Renal pelvis (tissue), 4 donors: ENCODE data around the gene TMEM184B. TPM values are rescaled to one million over a fixed set of nuclear protein-coding genes. Genes with fewer than 3 reads are reported as not detected.
"Not testable (repeated sequence)": the region's sequence is repeated elsewhere in the genome, so short reads cannot be mapped to it uniquely, and the experiment has no call there.

Source experiments
- DNase-seq: peaks from one replicate; pipeline ENCODE4 v3.0.0-alpha.2; 2013
- polyA plus RNA-seq, 3 donors: library from polyadenylated mRNA; unstranded; fragments of 120-200 nt; gene quantifications; one replicate each; pipeline ENCODE4 v1.2.1, GENCODE V29; 2013; ENCODE audit not compliant: insufficient read length in 3 of 3

The TMEM184B gene
- polyA plus RNA-seq, 3 donors = 43.5 to 52.0 (median 45.4) TPM

DNA sequence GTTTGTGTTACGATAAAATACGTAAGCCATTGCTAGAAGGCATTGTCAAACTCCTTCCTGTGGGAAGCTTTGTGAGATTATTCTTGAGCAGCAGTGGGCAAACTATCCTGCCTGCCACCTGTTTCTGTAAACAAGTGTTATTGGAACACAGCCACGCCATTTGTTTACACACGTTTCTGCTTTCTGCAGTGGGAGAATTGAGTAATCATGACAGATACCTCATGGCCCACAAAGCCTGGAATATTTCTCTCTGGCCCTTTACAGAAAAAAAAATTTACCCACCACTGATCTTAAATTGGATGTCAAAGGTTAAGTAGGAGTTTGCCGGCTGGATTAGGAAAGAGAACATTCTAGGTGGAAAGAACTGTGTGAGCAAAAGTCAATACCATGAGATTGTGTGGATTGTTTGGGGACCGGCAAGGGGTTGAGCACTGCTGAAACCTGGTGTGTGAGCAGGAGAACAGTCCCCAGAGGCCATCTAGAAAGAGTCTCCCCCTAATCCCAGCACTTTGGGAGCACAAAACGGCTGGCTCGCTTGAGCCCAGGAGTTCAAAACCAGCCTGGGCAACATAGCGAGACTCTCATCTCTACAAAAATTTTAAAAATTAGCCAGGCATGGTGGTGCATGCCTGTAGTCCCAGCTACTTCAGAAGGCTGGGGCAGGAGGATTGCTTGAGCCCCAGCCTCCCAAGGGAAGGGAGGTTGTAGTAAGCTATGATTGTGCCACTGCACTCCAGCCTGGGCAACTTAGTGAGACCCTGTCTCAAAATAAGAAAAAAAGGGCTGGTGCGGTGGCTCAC is 85.2 kb downstream of the TMEM184B start:
- no peak for DNase-seq

DNA sequence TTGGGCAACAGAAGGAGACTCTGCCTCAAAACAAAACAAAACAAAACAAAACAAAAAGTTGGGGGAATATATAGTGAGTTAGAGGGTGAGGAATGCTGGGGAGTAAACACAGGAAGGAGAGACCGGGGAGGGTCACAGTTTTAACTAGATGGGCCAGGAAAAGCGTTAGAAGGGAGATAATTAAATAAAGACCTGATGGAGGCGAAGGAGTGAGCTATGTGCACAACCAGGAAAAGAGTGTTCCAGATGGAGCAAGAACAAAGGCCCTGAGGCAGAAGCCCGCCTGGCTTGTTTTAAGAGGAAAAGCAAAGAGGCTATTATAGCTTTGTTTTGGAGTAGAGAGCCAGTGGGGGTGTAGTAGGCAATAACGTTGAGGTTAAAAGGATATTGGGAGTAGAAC is 86.4 kb downstream of the TMEM184B start:
- no peak for DNase-seq

DNA sequence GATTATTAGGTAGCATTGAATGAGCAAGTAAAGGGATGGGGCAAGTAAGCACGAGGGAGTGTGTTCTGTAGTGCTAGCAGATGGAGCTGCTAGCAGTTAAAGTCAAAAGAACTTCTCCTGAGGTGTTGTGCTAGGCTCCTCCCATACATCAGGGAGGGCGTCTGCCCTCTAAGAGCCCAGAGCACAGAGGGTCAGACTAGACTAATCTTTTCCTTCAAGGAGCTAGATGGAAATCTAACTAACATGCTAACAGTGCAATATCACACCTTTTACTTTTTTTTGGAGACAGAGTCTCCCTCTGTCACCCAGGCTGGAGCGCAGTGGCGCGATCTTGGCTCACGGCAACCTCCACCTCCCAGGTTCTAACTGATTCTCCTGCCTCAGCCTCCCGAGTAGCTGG is 88.0 kb downstream of the TMEM184B start:
- DNase-seq = no peak

DNA sequence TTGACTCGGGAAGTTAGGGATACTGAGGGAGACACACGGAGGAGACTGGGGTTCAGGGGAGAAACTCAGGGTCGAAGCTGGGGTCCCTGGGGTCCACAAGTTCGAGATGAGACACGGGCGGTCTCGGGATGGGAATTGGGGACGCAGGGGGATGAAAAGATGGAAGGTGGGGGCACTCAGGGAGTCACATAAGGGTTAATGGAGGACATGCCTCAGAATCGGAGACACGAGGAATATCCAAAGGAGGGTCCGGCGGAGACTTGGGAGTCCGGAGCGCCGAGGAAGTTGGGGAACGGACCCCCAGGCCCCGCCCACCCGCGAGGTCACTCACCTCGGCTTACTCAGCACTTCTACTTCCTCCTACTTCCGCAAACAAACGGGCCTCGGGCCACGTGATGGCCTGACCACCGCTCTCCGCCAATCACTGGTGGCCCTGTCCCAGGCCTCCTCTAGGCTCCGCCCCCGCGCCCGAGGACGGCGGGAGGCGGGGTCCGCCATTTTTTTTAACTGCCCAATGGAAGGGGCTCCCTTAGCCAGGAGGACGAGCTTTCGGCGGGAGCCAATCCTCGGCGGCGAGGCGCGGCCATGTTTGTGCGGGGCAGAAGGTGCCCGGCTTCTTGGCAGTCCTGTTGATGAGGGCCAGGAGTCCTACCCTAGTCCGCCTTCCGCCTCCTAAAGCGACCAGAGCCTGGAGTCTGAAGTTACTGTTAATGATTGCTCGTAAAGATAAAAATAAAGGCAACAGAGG is 91.2 kb downstream of the TMEM184B start, which contains the start of gene PLA2G6:
Gene PLA2G6, minus strand, starts transcription at position 378 of the 748 bp plus-strand sequence. CDS start 12,404 bp downstream, outside the sequence.
- peak; percentile 99 for DNase-seq

DNA sequence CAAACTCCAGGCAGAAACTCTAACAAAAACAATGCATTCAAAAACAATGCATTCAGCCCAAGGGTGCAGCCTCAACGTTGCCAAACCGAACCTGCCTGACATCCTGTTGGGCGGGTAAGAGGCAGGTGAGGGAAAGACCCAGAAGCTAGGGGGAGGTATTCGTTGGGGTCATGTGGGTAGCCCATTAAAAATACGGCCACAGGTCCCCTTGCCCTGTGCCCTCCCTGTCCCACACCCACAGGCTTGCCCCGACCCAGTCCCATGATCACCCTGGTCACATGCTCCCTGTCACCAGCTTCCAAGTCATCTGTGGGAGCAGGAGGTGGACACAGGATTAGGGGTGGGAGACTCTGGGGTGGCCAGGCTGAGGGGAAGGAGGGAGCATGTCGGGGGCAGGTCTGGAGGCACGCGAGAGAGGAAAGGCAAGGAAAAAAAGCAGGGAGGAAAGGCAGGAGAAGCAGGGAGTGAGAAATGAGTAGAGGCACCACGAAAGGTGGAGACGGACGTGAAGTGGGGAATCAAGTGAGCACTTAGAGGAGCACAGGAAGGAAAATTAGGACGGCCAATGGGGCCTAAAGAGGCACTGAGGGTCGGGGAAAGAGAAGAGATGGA is 91.9 kb downstream of the TMEM184B start:
- no peak for DNase-seq

DNA sequence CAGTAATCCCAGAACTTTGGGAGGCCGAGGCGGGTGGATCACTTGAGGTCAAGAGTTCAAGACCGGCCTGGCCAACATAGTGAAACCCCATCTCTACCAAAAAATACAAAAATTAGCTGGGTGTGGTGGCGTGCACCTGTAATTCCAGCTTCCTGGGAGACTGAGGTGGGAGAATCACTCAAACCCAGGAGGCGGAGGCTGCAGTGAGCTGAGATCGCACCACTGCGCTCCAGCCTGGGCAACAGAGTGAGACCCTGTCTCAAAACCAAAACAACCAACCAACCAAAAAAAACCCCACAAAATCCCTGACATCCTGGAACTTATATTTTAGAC is 94.2 kb downstream of the TMEM184B start:
- DNase-seq = not testable (repeated sequence)

DNA sequence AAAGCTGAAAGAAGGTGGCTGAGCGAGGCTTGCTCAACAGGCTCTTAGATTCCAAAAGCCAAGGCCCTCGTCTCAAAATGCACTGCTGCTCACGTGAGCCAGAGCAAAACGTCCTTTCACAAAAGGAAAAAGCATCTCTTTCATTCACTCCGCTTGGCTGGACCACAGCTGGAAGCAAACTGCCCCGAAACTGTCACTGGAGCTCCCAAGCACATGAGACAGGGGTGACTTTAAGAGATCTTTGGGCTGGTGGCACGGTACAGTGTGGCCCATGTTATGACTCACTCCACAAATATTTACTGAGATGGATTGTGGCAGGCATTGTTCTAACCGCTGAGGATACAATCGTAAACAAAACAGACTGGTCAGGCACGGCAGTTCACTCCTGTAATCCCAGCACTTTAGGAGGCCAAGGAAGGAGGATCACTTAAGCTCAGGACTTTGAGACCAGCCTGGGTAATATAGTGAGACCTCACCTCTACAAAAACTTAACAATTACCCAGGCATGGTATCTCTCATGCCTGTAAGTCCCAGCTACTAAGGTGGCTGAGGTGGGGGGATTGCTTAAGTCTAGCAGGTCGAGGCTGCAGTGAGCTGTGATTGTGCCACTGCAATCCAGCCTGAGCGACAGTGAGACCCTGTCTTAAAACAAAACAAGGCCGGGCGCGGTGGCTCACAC is 94.7 kb downstream of the TMEM184B start:
- DNase-seq = no peak

DNA sequence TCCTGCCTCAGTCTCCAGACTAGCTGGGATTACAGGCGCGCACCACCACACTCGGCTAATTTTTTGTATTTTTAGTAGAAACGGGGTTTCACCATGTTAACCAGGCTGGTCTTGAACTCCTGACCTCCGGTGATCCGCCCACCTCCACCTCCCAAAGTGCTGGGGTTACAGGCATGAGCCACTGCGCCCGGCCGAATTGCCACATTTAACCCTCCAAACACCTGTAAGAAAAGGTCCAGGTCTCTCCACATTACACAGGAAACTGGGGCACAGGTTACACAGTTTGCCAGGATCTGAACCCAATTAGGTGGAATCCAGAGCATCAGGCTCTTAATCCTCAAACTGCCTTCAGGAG is 95.3 kb downstream of the TMEM184B start:
- DNase-seq = not testable (repeated sequence)

DNA sequence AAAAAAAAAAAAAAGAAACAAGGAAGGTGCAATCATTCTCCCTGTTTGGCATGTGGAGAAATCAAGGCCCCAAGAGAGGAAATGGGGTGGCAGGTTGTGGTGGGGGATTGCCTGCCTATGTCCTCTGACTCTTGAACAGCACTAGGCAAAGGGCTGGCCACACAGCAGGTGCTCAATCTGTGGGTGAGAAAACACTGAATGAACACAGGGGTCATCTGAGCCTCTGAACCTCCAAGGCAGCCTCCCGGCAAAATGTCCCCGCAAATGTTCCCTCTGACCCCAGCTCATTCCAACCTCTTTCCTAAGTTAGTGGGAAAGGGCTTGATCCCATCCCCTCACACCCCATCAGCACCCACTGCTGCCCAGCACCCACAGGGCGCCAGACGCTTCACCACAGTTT is 95.8 kb downstream of the TMEM184B start:
- DNase-seq = no peak

DNA sequence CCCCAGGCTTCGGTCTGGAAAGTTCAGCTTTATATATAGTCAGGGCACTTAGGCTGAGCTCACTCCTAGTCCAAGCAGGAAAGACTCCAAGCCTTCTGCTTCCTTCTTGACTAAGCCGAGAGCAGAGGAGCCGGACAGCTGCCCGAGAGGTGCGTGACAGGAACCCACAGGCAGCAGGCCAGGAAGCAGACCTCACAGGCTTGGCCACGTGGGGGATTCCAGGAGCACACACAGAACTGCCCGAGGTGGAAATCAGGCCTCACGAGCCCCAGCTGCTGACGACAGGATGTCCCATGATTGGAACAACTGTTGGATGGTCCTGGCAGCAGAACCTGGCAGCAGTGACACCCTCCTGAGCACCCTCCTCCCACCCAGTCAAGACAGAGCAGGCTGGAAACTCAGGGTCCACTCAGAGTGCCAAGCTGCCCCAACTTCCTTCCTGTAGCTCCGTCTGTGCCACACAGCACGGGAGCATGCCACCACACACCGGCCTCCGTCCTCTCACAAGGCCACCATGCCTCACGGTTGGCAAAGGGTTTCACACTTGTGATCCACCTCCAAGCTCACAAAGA is 96.6 kb downstream of the TMEM184B start:
- no peak for DNase-seq

DNA sequence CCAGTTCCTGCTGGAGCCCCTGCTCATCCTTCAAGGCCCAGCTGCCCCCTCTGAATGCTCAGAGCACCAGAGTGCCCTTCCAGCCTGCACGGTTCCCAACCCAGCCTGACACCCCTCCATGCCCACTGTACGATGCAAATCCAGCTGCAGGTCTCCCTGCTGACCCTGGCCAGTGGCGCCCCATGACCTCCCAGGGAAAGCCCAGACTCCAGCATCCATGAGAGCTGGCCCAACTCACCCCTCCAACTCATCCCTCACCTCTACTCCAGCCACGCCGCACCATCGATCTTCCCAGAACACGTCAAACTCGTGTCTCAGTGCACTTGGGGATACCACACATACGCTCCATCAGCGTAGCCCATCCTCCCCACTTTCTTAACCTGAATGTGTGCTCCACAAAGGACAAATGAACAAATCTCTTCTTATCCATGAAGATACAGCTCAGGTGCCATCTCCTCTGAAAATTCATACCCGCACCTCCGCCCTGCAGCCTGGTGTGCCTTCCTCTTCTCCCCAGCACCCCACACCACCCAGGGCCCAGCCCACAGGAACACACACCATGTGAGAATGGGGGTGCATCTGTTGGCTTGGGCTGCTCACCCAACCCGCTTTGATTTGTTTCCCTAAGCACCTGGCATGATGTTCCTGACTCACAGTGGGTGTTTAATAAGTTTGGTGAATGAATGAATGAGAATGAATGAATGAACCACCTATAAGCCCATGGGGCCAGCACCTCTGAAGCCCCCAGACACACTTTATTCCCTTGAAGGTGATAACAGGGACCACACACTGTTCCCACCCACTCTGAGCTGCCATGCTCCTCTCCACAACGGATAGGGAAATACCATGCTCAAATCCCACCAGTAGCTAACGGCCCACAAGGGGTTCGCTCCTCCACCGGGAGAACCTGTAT is 97.3 kb downstream of the TMEM184B start:
- DNase-seq = no peak

DNA sequence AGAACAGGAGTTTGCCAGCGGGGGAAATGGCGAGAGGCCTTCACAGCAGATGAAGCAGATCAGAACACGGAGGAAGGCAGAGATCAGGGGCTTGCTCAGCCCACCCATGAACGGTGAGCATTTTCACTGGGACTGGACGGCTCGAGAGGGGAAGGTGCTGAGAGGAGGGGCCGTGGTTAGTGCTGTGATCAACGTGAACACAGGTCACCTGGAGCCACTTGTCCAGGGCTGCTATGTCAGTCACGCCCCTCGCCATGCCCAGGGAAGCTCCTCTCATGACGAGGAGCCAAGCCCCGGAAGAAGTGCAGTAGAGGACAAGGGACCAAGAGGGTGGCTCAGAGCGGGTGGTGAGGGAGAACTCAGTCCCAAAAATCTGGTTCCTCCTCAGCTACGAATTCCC is 98.2 kb downstream of the TMEM184B start:
- no peak for DNase-seq

DNA sequence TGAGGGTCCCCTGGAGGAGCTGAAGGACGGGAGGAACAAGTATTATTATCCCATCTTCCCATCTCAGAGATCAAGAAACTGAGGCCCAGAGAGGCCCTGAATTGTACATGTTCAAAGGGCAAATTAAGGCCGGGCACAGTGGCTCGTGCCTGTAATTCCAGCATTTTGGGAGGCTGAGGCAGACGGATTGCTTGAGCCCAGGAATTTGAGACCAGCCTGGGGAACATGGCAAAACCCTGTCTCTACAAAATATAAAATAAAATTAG is 99.2 kb downstream of the TMEM184B start:
- DNase-seq = no peak

DNA sequence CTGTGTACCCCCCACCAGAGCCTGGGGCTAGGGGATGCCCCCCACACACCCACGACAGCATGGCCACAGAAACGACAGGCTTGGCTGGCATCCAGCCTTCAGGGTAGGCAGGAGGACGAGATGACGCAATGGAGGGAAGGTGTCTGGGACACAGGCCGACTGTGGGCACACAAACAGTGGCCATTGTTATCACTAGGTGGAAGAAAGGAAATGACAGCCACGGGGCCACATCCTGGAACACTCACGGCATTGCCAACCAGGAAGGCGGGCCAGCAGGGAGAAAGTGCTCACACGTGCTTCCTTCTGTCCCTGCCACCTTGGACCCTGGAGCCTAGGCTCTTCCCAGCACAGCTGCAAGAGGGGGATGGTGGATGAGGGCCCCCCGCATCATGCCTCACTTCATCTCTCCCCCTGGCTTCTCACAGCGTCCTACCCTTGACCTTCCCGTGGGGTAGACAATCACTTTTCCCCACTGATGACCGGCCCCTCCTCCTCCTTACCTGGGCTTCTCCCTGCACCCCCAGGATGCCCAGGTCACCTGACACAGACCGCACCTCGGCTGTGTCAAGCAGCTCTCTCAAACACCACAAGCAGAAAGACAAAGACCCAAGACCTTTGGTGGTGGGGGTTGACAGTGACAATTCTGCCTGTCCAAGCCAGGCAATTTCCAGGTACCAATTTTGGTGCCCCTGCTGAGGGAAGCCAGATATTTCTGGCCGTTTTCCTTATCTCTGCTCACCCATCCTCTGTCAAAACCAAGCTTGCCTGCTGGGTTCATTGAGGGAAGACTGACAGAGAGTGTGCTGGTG is 99.8 kb downstream of the TMEM184B start:
- no peak for DNase-seq

DNA sequence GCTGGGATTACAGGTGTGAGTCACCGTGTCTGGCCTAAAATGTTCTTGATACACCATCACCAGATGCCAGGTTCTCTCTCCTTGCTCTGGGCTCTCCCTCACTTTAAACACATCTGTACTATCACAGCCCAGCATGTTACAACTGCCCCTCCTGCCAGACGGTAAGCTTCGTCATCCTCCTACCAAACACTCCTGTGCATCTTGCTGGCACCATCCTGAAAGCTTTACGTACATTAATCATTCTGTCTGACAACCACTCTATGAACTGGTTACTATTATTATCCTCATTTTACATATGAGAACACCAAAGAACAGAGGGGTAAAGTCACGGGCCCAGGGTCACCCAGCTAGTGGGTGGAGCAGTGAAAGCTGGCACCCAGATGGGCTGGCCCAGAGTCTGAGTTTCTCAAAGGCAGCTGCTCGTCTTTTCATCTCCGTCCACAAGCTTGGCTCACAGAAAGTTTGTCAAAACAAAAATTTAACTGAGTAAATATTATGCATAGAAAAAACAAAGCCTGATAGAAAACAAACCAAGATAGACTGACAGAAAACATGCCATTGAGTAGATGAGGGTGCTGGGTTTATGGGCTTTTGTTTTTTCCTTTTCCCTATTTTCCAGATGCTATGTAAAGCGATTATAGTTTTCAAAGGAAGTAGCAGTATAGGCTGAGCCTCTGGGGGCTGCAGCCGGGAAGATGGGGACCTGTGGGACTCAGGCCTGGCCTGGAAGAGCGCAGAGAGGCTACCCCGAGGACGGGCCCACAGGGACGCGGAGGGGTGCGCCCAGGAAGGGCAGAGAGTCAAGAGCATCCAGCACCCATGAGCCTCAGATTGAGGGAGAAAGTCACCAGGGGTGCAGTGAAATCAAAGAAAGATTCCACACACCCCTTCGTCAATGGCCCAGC is 100.6 kb downstream of the TMEM184B start:
- DNase-seq = no peak

DNA sequence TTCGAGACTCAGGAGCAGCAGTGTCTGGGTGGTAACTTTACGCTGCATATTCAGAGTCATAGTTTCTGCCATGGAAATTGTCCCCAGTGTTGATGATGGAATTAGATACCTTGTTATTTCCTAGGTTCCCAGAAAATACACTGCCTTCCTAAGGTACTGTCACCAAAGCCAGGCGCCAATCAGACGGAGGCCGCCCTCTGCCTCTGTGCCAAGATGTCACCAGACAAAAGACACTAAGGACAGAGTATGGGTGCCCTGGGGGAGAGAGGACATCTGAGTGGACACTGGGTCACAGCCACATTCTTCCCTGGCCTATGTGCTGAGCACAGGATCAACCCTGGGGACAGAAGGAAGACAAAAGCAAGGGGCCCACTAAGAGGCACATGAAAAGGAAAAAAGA is 102.3 kb downstream of the TMEM184B start:
- DNase-seq = no peak
